Ascending aorta (tissue), 2 donors: ENCODE measurements around the gene PSKH1. TPM values are rescaled to one million over a fixed set of nuclear protein-coding genes. Genes with fewer than 3 reads are reported as not detected.

ENCODE experiments used
- DNase-seq, 2 donors: peaks; one replicate each; pipeline ENCODE4 v3.0.0-alpha.2; 2019; ENCODE audit warnings: low spot score in 2 of 2
- H3K27ac ChIP-seq, 2 donors: fragments of 200-600 bp; sonication (generic); one replicate each; pipeline ENCODE4 v1.5.1; 2016 to 2017; ENCODE audit warnings: mild to moderate bottlenecking in 1 of 2
- H3K27me3 ChIP-seq: fragments of 200-600 bp; sonication (generic); one replicate; pipeline ENCODE4 v1.5.1; 2017
- H3K36me3 ChIP-seq, 2 donors: fragments of 200-600 bp; sonication (generic); one replicate each; pipeline ENCODE4 v1.5.1; 2016
- H3K4me1 ChIP-seq, 2 donors: fragments of 200-600 bp; sonication (generic); one replicate each; pipeline ENCODE4 v1.5.1; 2016 to 2017; ENCODE audit warnings: mild to moderate bottlenecking in 1 of 2
- H3K4me3 ChIP-seq, 2 donors: fragments of 200-600 bp; sonication (generic); one replicate each; pipeline ENCODE4 v1.5.1; 2016 to 2017; ENCODE audit warnings: mild to moderate bottlenecking in 1 of 2
- H3K9me3 ChIP-seq, 2 donors: fragments of 200-600 bp; sonication (generic); one replicate each; pipeline ENCODE4 v1.5.1; 2016
- intact Hi-C: fragments of 100-400 bp; cut with DNase I; formaldehyde crosslinking; loops from one replicate; pipeline ENCODE4 v1.15.1; 2023
- total RNA-seq: library from RNA; depleted of rRNA; stranded (reverse); fragments of >200 nt; gene quantifications from one replicate; pipeline ENCODE4 v1.1.0, GENCODE V29; 2016
- TF ChIP-seq, protein P1 (sequence below), 3 experiments: fragments of 200-600 bp in 2 of 3; fragments of 450-650 bp in 1 of 3; sonication (generic) in 2 of 3; IDR thresholded peaks; one replicate each; pipeline ENCODE4 v1.5.1; 2016 to 2019; ENCODE audit warnings: antibody characterized with exemption in 3 of 3, mild to moderate bottlenecking in 1 of 3, moderate library complexity in 1 of 3

The PSKH1 gene
- total RNA-seq, 1 donor from 2014 or later, result 41.0 TPM

DNA sequence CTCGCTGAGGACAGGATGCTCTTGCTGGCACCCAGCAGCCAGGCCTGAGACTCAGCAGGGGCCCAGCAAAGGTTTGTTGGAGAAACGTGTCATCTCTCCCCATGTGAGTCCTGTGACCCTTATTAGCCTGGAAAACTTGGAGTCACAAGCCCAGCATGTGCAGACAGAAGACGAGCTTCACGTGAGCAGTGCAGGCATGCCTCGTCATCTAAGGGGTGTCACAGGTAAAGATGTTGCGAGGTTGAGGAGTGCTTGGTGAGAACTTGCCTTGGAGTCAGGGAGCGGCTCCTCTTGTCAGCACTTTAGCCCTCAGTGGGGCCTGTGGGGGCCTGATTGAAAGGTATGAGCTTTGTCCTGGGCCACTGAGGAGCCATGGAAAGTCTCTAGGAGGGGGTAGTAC, 40.8 kb downstream of the PSKH1 start:
- TF ChIP-seq, protein P1, sequence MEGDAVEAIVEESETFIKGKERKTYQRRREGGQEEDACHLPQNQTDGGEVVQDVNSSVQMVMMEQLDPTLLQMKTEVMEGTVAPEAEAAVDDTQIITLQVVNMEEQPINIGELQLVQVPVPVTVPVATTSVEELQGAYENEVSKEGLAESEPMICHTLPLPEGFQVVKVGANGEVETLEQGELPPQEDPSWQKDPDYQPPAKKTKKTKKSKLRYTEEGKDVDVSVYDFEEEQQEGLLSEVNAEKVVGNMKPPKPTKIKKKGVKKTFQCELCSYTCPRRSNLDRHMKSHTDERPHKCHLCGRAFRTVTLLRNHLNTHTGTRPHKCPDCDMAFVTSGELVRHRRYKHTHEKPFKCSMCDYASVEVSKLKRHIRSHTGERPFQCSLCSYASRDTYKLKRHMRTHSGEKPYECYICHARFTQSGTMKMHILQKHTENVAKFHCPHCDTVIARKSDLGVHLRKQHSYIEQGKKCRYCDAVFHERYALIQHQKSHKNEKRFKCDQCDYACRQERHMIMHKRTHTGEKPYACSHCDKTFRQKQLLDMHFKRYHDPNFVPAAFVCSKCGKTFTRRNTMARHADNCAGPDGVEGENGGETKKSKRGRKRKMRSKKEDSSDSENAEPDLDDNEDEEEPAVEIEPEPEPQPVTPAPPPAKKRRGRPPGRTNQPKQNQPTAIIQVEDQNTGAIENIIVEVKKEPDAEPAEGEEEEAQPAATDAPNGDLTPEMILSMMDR (IDR thresholded peaks at IDR 0.05), result no peak
- Histone ChIP-seq H3K27me3 (no peaks in the 10 kb centered on the region), H3K4me3 (no peak overlapping the region), H3K27ac (no peak overlapping the region), H3K9me3 (no peaks in the 10 kb centered on the region), H3K36me3 (peaks cover 10 to 19% of the 10 kb centered on the region in 2 donors), H3K4me1 (peaks cover 7 to 16% of the 10 kb centered on the region in 2 donors)
- intact Hi-C loops, result loop anchor here (2.0 to 10.0 kb wide), 2 partner anchors 91 to 209 kb away; partner anchors contain the start of gene THAP11
- DNase-seq, result no peak

DNA sequence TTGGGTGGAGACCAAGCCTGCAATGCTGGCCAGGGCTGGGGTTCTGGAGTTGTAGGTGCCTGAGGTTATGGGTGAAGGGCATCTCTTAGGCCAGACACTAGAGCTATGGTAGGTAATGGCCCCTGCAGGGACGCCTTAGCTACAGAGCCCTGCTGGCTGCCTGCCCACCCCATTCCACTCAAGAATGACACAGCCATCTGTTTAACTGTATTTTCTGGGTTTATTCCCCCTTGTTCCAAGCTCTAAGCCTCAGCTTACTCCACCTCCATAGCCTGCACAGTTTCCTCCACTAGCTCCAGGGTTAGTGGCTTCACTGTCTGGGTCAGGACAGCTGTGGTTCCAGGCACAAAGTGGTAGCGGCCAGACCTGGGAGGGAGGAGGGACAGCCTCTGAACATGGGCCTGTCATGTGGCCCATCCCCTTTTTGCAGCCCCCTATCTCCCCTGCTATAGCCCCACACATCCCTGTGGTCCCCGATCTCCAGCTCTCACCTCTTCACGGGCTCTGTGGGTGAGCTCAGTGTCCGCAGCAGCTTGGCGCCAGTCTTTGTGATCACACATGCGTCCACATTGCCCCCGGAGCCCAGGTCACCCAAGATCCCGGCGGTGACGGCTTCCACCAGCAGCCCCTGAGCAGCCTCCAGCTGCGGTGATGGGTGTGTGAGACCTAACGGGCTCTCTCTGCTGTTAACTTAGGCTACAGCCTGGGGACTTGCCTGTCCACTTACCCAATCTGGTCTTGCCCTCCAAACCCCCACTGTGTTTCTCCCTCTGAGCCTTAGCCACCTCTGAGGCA, 41.4 kb downstream of the PSKH1 start:
- H3K36me3 ChIP-seq, result peaks cover 5 to 15% of the 10 kb centered on the region in 2 donors
- peak overlapping the region; percentile 65 to 85 for H3K4me3 ChIP-seq
- no peak overlapping the region for H3K27ac ChIP-seq
- H3K27me3 ChIP-seq, result no peaks in the 10 kb centered on the region
- peaks cover 7 to 16% of the 10 kb centered on the region in 2 donors for H3K4me1 ChIP-seq
- no peaks in the 10 kb centered on the region for H3K9me3 ChIP-seq
- intact Hi-C loops, result loop anchor here (1.0 to 10.0 kb wide), 4 partner anchors 41 to 407 kb away; partner anchors contain the start of genes PSKH1, RIPOR1 and THAP11
- TF ChIP-seq, protein P1 (IDR thresholded peaks at IDR 0.05), result no peak
- DNase-seq, result no peak

DNA sequence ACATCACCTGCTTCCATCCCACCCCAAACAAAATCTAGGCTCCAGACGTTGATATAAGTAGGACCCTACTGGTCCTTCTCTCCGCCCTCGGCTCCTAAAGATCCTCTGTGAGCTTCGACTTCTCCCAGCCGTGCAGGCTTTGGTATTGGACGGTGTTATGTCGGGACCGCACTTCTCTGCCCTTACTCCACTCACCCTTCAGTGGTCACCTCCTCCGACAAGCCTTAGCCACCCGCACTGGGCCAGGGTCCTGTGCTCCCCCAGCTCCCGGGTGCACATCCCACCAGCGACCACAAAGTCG, 42.0 kb downstream of the PSKH1 start:
- TF ChIP-seq, protein P1 (IDR thresholded peaks at IDR 0.05), result no peak
- Histone ChIP-seq H3K4me3 (peak overlapping the region; percentile 65 to 85), H3K9me3 (no peaks in the 10 kb centered on the region), H3K27me3 (no peaks in the 10 kb centered on the region), H3K36me3 (peaks cover 3 to 17% of the 10 kb centered on the region in 2 donors), H3K4me1 (peaks cover 7 to 16% of the 10 kb centered on the region in 2 donors), H3K27ac (peak overlapping the region; percentile 33 to 88)
- intact Hi-C loops, result loop anchor here (1.0 to 10.0 kb wide), 4 partner anchors 42 to 408 kb away; partner anchors contain the start of genes PSKH1, RIPOR1 and THAP11
- no peak for DNase-seq

DNA sequence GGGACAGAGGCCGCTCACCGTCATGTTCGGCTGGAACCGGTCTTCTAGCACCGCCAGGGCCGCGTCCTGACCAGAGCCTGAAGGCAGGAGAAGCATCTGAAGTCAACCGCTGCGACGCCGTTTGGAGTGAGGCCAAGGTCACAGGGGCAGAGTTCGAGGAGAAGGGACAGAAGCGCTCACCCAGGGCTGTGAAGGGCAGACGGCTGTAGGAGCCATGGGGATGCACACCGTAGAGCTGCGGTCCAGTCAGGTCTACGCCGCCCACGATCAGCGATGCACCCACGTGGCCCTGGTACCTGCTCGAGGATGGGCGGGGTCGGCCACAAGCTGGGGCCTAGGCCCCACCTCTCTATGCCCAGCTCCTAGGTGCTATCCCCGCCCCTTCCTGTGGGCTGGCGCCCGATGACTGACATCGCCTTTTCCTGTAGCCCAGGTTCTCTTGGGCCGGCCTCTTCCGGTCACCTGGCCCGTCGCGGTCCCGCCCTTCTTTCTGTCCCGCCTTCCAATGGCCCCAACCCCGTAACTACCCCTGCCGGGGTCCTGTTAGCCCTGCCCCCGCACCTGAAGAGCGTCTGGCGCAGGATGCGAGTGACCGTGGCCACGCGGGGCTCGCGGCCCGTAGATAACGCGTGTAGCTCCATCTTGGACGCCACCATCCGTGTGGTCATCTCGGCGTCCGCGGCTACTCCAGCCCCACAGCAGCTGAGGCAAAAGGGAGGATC, 42.5 kb downstream of the PSKH1 start:
- Histone ChIP-seq H3K36me3 (peaks cover 0 to 16% of the 10 kb centered on the region in 2 donors), H3K4me3 (peak overlapping the region; percentile 65 to 85), H3K9me3 (no peaks in the 10 kb centered on the region), H3K4me1 (peaks cover 7 to 16% of the 10 kb centered on the region in 2 donors), H3K27me3 (no peaks in the 10 kb centered on the region), H3K27ac (peak overlapping the region; percentile 88 to 92)
- intact Hi-C loops, result loop anchor here (1.0 to 10.0 kb wide), 5 partner anchors 33 to 408 kb away; partner anchors contain the start of genes PSKH1, RIPOR1, SLC12A4 and THAP11
- TF ChIP-seq, protein P1 (IDR thresholded peaks at IDR 0.05), result peak in 1 of 3 experiments; percentile 14
- peak; percentile 88 to 96 for DNase-seq

DNA sequence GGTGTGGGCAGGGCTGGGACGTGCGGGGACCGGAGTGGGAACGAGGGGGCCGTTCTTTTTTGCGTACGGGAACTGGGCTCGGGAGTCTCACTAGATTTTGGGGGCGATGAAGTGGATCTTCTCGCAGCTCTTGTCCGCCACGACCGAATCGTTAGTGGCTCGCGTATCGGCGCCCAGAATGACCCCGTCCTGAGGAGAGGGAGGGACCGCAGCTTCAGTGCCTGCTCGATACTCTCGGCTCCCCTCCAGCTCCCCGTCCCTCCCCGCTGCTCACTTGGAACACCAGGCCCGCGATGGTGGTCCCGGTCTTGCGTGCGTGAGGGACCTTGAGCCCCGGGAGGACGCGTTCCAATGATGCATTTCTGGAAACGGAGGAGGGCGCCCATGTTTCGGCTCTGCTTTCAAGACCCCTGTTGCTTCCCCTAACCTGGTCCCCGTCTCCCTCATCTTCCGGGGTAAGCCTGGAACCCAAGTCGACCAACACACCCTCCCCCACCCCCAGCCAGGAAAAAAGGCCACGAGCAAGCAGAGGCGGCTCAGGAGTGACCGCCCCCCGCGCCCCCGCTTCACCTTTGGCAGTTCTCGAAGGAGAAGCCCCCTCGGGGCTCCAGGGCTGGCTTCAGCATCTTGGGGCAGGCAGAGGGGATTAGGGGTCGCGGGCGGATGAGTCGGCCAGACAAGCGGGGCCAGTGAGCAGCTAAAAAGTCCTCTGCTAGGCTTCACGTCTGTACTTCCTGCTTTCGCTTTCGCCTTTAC, 43.2 kb downstream of the PSKH1 start, which contains the start of gene PSMB10:
Gene PSMB10, minus strand, starts transcription at position 727 of the 756 bp plus-strand sequence. Its CDS starts 101 bp downstream, at position 626.
- intact Hi-C loops, result loop anchor here (1.0 to 10.0 kb wide), 3 partner anchors 32 to 409 kb away; partner anchors contain the start of genes RIPOR1 and SLC12A4
- no peaks in the 10 kb centered on the region for H3K9me3 ChIP-seq
- TF ChIP-seq, protein P1 (IDR thresholded peaks at IDR 0.05), result no peak
- peaks cover 7 to 16% of the 10 kb centered on the region in 2 donors for H3K4me1 ChIP-seq
- H3K36me3 ChIP-seq, result peaks cover under 1 to 18% of the 10 kb centered on the region in 2 donors
- peak in 1 of 2 donors; percentile 84 for DNase-seq
- peak within 1 kb of the TSS; percentile 65 to 85 for H3K4me3 ChIP-seq
- H3K27me3 ChIP-seq, result no peaks in the 10 kb centered on the region
- H3K27ac ChIP-seq, result peak within 1 kb of the TSS; percentile 88 to 92
